NCI-H2196 (cell line): Measurements from ENCODE around the gene CCDC9.
"Not testable (repeated sequence)": the region's sequence is repeated elsewhere in the genome, so short reads cannot be mapped to it uniquely, and the experiment has no call there.

Source experiments
- DNase-seq: peaks from one replicate; lab custom pipeline; 2025; ENCODE audit not compliant: unreplicated experiment; lab: John Stamatoyannopoulos, UW

CCDC9 gene

DNA sequence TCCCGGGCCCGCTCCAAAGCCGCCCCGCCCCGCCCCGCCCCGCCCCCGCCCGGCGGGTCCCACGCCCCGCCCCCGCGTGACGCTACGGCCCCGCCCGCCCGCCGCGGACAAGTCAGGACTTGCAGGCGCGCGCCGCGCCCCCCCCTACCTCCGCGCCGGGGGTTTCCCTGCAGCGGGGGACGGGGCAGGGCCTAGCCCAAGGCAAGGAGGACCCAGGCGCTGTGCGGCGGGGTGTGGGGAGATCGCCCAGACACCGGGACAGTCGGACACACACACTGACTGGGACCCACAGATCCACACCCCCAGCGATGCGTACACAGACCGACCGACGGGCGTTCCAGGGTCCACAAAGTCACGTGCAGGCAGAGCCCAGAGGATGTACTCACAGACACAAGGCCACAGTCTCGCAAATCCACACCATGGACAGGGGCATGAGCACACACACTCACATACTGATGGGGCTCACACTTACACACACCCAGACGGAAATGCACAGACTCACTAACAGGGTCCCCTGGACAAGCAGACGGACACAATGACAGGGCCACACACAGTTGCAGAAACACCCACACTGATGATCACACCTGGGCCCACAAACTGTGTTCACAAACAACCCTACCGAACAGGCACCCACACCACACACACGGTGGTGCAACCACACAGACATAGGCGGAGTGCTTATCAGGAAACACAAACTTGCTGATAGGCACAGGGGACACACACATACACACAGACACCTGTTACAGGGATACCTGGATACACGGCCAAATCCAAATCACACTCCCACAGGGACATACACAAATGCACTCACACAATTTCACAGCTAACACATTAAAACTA is 24.9 kb upstream of the CCDC9 start:
- peak; percentile 74 for DNase-seq

DNA sequence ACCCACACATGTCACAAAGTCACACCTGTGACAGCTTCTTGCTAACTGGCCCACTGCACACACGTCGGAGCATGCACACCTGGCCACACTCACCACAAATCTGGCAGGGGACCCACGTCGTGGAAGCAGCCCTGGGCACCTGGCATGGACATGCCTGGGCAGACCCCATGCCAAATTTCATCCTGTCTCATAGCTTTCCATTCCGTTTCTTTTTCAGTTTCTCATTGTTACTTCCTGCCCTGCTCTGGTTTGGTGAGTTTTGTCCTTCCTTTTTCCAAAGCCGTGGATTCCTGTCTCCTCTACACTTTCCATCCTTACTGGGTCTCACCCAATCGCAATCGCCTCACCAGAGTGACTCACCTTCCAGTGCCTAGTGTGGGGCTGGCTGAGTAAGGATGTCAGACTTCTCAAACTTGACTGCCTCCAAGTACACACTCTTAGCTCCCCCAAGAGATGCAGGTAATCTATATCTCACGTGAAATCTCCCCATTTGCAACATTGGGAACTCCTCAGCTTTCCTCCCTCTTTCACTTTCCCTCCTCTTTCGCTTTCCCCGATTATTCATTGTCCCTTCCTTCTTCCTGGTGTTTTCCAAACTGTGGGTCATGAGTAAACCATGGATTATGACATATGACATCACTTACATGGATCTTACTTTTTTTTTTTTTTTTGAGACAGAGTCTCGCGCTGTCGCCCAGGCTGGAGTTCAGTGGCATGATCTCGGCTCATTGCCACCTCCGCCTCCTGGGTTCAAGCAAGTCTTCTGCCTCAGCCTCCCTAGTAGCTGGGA is 23.7 kb upstream of the CCDC9 start:
- DNase-seq, result no peak

DNA sequence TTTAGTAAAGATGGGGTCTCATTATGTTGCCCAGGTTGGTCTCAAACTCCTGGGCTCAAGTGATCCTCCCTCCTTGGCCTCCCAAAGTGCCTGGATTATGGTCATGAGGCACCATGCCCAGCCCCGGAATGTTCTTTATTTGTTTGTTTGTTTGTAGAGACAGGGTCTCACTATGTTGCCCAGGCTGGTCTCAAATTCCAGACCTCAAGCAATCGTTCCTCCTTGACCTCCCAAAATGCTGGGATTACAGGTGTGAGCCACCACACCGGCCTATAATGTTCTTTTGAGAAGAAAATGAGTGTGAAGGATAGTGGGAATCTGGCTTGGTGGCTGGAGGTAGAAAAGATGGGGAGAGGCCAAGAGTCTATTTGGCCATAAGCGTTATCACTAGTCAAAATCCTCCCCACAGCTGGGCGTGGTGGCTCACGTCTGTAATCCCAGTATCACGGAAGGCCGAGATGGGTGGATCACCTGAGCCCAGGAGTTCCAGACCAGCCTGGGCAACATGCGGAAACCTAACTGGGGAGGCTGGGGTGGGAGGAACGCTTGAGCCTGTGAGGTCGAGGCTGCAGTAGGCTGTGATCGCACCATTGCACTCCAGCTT is 20.2 kb upstream of the CCDC9 start:
- no peak for DNase-seq

GRCh38 chr19:47239152-47239551 is 17.2 kb upstream of the CCDC9 start:
- DNase-seq, result no peak

DNA sequence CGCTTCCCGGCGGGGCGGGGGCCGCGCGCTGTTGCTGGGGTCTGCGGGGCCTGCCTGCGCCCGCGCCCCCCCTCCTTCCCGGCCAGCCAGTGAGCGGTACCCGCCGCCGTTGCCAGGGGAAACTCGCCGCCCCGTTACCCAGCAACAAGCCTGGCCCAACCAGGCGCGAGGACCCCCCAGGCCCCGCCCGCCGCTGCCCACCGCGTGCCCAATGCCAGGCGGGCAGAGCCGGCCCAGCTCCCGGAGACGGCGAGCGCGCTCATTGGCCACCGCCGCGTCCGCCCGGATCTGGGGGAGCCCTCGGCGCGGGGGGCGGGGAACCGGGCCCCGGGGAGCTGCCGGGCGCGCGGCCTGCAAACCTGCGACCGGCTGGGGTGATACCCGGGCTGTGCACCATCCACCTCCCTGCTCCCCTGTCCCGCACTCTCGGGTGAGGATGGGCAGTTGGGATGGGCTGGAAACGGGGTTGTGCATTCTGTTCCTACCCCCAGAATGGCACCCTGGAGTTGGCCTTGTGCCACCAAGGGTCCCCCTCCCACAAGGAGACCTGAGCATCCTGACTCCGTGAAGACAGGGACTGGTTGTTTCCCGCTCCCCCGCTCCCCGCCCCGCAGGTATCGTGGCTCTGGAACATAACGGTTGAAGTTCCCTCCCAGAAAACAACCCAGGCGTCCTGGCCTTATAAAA is 16.6 kb upstream of the CCDC9 start:
- DNase-seq, result peak; percentile 63

- no peak for DNase-seq
Observed at GRCh38 chr19:47240556-47240955, 15.8 kb upstream of the CCDC9 start.

DNA sequence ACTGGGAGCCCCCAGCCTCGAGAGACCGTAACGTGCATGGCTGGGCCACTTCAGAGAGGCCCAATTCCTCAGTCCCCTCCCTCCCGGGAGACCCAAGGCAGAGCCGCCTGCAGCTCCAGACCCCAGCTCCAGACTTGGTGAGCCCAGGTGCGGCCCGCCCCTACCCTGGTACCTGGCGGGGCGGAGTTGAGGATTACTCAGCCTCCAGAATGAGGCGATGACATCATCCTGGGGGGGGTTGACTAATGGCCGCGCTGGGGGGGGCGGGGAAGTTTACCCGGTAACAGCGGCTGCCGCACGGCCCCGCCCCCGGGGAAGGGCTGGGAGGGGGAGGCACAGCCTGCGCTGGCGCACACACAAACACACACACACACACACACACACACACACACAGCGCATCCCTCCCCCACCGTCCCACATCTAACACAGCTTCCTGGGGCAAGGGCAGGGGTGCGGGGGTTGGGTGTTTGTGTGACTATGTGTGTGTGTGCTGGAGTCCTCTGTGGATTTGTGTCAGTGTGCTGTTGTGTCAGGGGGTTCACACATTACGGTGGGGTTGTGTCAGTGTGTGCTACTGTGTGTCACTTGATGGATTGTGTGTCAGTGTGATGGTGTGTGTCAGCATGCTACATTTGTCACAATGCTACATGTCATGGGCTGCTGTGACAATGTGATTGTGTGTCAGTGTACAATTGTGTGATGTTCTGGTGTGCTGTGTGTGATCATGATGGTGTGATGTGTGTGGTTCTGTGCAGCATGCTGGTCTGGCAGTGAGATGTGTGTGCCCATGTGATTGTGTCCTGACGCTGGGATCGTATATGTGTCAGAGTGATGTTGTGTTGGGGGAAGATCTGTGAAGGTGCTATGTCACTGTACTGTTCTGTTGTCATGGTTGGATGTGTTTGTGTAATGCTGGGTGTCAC is 15.1 kb upstream of the CCDC9 start:
- peak; percentile 94 for DNase-seq

DNA sequence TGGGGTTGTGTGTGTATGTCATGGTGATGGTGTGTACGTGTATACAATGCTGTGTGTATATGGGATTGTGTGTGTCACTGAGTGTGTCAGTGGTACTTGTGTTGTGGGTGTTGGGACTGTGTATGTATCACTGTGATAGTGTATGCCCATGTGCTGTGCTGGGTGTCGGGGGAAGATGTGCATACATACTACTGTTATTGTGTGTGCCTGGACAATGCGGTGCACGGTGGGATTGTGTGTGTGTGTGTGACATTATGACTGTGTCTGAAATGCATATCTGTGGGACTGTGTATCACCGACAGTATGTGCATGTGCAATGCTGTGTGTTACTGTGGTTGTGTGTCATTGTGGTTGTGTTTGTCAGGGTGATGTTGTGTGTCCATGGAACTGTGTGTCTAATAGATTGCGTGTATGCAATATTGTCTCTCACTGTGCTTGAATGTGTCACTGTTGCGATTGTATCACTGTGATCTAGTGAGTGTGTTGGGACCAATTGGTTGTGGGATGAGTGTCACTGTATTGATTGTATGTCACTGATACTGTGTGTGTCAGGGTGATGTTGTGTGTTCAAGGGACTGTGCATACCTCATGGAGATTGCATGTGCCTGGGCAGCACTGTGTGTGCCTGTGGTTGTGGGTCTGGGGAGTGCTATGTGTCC is 14.3 kb upstream of the CCDC9 start:
- DNase-seq, result no peak

- no peak for DNase-seq
Observed at GRCh38 chr19:47243364-47243775, 13.0 kb upstream of the CCDC9 start.

DNA sequence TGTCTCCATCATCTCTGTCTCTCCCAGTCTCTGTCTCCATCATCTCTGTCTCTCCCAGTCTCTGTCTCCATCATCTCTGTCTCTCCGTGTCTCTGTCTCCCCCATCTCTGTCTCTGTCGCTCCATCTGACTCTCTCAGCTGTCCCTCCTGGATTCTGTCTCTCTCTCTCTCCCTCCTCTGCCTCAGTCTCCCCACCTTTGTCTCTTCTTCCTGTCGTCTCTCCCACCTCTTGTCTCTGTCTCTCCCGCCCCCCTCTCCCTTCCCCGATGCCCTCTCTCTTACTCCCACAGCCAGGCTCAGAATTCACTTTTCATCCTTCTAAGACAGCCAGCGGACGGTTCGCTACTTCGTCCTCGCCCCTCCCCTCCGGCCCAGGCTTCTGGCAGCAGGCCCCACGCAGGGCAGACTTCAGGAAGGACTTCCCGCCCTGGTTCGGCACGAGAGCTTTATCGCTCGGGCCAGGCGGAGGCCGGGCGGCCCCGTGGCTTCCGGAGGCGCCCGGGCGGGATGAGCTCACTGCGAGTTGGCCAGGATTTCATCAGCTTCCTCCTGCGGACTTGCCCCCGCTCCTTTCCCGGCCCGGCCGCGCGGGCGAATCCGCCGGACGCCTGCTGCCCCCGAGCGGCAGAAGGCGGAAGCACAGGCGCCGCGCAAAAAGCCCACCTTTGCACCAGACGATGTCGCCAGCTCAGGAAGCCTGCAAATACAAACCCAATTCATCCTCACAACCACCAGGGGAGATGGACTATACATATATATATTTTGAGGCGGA is 12.4 kb upstream of the CCDC9 start:
- DNase-seq, result peak; percentile 95

GRCh38 chr19:47247308-47247990 is 8.9 kb upstream of the CCDC9 start:
- peak; percentile 51 for DNase-seq

DNA sequence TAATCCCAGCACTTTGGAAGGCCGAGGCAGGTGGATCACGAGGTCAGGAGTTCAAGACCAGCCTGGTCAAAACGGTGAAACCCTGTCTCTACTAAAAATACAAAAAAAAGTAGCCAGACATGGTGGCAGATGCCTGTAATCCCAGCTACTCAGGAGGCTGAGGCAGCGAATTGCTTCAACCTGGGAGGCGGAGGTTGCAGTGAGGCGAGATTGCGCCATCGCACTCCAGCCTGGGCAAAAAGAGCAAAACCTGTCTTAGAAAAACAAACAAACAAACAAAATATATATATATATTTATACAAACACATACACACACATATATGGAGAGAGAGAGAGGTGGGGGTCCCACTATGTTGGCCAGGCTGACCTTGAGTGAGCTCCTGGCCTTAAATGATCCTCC is 3.3 kb upstream of the CCDC9 start:
- DNase-seq, result not testable (repeated sequence)

DNA sequence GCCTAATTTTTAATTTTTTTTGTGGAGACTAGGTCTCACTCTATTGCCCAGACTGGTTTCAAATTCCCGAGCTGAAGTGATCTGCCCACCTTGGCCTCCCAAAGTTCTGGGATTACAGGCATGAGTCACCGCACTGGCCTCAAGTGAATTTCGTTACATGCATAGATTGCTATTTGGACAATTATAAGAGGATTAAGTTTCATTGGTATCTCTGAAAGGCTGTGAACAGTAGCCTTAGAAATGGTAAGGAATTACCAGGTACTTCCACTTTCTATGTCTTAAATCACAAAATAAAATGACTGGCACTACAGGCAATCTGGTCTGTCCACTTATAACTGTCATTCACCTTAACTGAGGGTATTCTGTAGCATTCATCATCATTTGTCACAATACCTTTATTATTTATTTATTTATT is 2.9 kb upstream of the CCDC9 start:
- DNase-seq, result peak; percentile 27

DNA sequence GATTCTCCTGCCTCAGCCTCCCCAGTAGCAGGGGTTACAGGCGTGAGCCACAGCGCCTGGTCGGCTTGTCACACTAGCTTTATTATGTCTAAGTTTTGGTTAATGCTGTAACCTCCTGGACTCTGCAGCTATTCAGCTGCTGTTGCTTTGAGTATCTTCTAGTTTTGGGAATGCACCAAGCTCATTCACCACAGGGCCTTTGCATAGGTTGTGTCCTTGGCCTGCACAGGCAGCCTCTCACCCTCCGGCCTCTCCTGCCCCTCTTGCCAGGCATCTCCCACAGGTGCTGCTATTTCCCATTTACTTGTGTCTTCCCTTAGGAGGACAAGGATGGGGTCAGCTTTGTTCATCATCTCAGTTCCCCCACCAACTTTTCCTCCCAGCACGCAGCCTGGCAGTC is 2.4 kb upstream of the CCDC9 start:
- DNase-seq, result no peak

GRCh38 chr19:47256693-47257410 is 527 bp downstream of the CCDC9 start:
- DNase-seq, result peak; percentile 100

GRCh38 chr19:47257411-47258169 is 1.3 kb downstream of the CCDC9 start:
- no peak for DNase-seq

- no peak for DNase-seq
Observed at GRCh38 chr19:47258434-47258833, 2.1 kb downstream of the CCDC9 start.
